HG03439 (cell line): ENCODE data around the gene RASGEF1B.

ENCODE experiments used
- ATAC-seq: cut with Tn5 transposase; IDR thresholded peaks from one replicate; pipeline ENCODE4 v1.9.1; 2021; ENCODE audit warnings: mild to moderate bottlenecking, moderate library complexity; ENCODE audit not compliant: unreplicated experiment

The RASGEF1B gene

DNA sequence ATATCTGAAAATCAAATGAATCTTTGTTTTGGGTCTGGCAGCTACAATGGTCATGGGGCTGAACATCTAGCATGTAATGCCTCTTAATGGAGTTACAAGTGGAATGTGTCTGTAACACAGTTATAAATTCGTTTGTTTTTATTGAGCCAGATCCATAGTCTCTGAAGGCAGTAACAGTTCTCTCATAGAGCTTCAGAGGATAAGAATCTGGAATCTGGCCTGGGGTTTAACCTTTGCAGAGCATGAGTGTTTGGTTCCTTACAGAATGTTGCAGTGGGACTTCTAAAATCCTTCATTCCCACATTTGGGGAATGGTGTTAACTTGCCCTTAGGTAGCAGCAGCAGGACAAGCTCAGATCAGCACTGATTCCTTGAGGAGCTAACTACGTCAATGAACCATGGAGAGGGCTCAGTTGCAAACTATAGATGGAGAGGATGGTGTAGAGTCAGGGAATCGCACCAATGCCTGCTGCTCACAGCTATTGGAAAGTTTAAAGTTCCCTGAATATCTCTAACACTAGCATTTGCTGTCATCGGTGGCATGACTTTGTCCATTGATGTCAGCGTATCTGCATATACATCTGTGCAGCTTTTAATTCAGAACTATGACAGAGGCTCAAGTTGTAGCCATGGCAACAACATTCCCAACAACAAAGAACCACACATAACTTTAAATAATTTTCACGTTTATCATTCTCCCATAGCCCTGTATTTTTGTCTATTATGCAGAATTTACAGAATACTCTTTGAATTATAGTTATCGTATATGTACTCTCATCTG is 72.2 kb downstream of the RASGEF1B start:
- no peak for ATAC-seq

DNA sequence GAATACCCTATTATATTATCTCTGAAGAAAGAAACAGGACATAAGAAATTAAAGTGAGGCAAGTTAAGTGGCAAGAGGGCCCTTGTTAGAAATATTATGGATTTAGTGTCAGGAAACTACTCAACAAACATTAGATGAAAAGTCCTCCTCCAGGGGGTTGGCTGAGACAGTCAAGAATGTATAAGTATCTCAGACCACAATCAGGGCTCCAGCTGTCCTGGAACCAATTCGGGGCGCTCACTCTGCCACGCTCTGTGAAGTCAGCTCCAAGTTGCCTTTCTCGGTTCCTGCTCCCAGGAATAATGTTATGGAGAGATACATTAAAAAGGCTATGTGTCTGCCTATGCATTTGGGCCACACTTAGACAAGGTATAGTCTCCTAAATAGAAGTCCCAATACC is 73.3 kb downstream of the RASGEF1B start:
- no peak for ATAC-seq

DNA sequence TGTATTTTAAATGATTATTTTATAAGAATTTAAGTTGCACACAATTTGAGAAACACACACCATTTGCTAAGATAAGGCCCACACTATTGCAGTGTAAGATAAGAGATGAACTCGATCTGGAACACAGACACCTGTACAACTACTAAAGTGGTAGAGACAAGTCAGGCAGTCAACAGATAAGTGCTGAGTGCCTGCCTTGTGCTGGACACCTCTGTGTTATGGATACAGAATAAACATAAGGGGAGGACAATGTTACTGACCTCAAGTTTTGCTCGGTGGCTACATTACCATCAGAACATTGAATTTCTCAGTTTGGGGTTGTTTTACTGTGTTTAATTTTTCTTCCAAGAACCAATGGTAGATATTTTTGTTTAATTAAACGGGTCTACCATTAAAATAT is 74.1 kb downstream of the RASGEF1B start:
- no peak for ATAC-seq

DNA sequence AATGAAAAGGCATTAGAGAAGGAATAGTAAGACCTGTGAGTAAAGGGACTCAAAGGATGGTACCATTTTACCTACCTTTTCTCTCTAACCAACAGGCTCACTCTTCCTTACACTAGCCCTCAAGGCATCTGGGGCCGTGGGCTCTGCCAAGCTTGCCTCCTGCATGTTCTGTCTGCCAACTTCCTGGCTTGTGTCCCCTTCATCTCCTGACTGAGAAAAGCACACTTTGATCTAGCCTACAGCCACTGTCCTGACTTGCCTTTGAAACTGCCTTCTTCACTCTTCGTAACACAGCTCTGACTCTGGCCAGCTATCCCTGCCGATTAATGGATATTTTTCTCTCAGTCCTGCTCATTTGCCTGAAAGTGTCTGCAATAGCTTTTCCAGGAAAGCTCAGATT is 76.5 kb downstream of the RASGEF1B start:
- no peak for ATAC-seq

DNA sequence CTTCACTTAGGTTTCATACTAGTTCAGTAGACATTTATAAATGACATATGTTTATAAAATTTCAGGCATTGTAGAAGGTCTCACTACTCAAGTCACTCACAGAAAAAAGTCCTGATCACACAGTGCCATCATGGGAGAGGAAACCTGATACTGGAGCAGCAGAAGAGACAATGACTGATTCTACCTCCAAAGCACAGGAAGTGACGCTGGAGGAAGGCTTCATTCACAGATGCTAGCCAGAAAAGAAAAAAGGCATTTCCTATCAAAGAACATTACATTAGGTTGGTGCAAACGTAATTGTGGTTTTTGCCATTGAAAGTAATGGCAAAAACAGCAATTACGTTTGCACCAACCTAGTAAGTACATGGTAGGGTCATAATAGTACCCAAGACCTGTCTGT is 79.5 kb downstream of the RASGEF1B start:
- no peak for ATAC-seq

DNA sequence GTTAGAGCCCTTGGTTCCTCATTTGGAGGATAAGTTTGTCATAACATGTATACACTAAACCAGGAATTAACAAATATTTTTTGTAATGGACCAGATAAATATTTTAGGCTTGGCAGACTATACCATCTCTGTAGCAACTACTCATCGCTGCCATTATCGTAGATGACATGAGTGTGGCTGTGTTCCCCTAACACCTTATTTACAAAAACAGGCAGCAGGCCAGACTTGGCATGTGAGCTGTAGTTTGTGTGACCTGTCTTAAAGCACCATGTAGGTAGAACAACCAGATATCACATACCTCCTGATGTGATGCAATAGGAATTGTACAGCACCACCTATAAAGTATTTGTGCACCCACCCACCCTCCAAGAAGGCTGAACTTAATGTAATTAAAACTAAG is 82.0 kb downstream of the RASGEF1B start:
- no peak for ATAC-seq

DNA sequence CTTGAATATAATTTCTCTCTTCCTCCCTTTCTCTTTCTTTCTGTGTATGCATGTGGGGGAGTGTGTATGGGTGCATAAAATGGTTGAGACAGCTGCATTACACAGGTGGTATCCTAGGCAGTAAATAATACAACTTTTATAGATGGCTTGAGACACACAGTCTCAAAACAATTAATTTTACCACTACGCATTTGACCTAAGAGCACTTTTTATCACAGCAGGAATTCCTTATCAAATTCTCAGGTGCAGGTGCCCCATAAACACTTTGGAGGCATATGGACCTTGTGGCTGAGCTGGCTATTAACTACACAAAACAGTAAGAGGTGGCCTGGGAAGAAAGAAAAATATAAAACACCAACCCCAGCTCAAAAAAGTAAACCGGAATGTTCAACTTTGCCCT is 91.3 kb downstream of the RASGEF1B start:
- ATAC-seq, result no peak

DNA sequence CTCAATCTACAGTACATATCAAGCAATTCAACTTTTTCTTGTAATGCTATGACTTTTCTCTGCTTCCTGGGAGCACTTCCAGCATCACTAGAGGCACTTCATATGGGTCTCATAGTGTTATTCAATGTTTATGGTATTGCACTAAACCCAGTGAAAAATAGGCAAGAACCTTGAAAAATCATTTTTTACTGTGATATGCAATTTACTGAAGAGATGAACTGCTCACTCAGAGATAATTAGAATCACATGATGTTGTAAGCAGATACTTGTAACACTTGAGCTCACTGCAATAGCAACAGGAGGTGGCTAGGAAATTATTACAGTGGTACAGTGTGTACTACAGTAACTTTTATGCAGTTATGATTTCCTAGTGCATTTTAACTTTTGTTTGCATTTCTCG is 93.3 kb downstream of the RASGEF1B start:
- no peak for ATAC-seq

DNA sequence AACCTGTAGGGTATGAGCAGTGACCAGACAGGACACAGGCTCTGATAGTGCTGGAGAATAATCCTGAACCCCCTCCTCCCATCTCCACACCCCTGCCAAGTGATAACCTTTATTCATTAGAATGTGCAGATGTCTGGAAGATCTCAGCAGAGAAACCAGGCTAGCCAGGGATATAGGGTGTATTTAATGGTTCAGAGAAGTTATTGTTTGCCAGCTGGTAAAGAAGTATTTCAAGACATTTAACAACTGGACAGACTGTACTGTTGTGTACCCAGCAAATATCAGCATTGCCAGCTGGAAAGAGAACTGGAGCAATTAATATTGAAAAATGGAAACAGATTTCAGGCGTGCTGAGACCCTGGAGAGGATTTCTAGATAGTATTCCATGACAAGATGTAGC is 94.5 kb downstream of the RASGEF1B start:
- ATAC-seq, result no peak

DNA sequence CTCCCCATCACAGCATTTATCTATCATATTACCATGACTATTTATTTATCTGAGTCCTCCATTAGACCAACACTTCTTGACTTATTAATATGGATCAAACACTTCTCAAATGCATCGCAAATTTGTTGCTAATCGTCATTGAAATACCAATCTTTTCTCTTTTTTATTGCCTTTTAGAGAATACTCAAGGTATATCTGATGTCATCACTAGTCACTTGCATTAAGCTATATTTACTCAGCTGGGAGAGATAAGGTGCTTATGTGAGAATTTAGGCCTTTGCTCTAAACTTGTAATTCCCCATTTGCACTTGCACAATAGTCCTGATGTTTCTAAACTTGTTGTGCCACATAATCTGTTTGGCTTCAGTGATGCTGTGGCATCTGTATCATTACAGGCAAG is 95.0 kb downstream of the RASGEF1B start:
- no peak for ATAC-seq
